Measurements from ENCODE around the gene RBFOX1.

Gene RBFOX1

GRCh38 chr16:7334801-7335560, 2.3 kb downstream of the RBFOX1 start:
- DNase-seq (ENCODE audit: low read depth) = no peak

GRCh38 chr16:7335991-7336634, 3.5 kb downstream of the RBFOX1 start:
- no peak for DNase-seq (ENCODE audit: low read depth)

- no peak for DNase-seq (ENCODE audit: low read depth)
Observed at GRCh38 chr16:7336742-7337141, 4.1 kb downstream of the RBFOX1 start.

- DNase-seq (ENCODE audit: low read depth) = no peak
Observed at GRCh38 chr16:7338826-7339225, 6.2 kb downstream of the RBFOX1 start.

GRCh38 chr16:7339700-7340099, 7.1 kb downstream of the RBFOX1 start:
- DNase-seq (ENCODE audit: low read depth) = no peak

GRCh38 chr16:7340938-7341337, 8.3 kb downstream of the RBFOX1 start:
- DNase-seq (ENCODE audit: low read depth) = no peak

GRCh38 chr16:7342598-7342997, 10.0 kb downstream of the RBFOX1 start:
- DNase-seq (ENCODE audit: low read depth) = no peak

- DNase-seq (ENCODE audit: low read depth) = no peak
Observed at GRCh38 chr16:7343243-7343642, 10.6 kb downstream of the RBFOX1 start.

GRCh38 chr16:7344830-7345780, 12.5 kb downstream of the RBFOX1 start:
- no peak for DNase-seq (ENCODE audit: low read depth)

- DNase-seq (ENCODE audit: low read depth) = no peak
Observed at GRCh38 chr16:7350806-7351205, 18.2 kb downstream of the RBFOX1 start.

- no peak for DNase-seq (ENCODE audit: low read depth)
Observed at GRCh38 chr16:7351610-7352510, 19.2 kb downstream of the RBFOX1 start.

- no peak for DNase-seq (ENCODE audit: low read depth)
Observed at GRCh38 chr16:7355758-7356157, 23.1 kb downstream of the RBFOX1 start.

GRCh38 chr16:7361416-7362129, 28.9 kb downstream of the RBFOX1 start:
- no peak for DNase-seq (ENCODE audit: low read depth)

- DNase-seq (ENCODE audit: low read depth) = no peak
Observed at GRCh38 chr16:7362231-7362630, 29.6 kb downstream of the RBFOX1 start.

GRCh38 chr16:7363422-7364417, 31.1 kb downstream of the RBFOX1 start:
- DNase-seq (ENCODE audit: low read depth) = no peak

GRCh38 chr16:7366041-7366440, 33.4 kb downstream of the RBFOX1 start:
- DNase-seq (ENCODE audit: low read depth) = no peak

GRCh38 chr16:7366993-7367880, 34.6 kb downstream of the RBFOX1 start:
- DNase-seq (ENCODE audit: low read depth) = no peak

GRCh38 chr16:7369204-7369603, 36.6 kb downstream of the RBFOX1 start:
- DNase-seq (ENCODE audit: low read depth) = no peak

GRCh38 chr16:7372095-7372494, 39.5 kb downstream of the RBFOX1 start:
- no peak for DNase-seq (ENCODE audit: low read depth)

All from iris pigment epithelial cell (primary cell).